Activated CD8-positive, alpha-beta T cell treated with anti-CD3 and anti-CD28 coated beads, Interleukin-2, amount 10 ng/mL, durations not matched to agents 7 days and 5 days (primary cell): ENCODE data around the gene CFAP157. TPM values are rescaled to one million over a fixed set of nuclear protein-coding genes. Genes with fewer than 3 reads are reported as not detected.

Experiments
- ATAC-seq: fragments of 150-1000 bp; cut with Tn5 transposase; one replicate; pipeline ENCODE4 v1.10.0; 2021; ENCODE audit warnings: moderate library complexity
- CTCF ChIA-PET: fragments of 350-600 bp; sonication (Branson Sonifier 250); formaldehyde crosslinking; loops from one replicate; lab custom pipeline; 2021; ENCODE audit warnings: antibody characterized with exemption; lab: Charles Lee
- POLR2A ChIA-PET: fragments of 350-600 bp; sonication (Branson Sonifier 250); formaldehyde crosslinking; loops from one replicate; lab custom pipeline; 2021; ENCODE audit warnings: antibody characterized with exemption; lab: Charles Lee
- DNase-seq: peaks from one replicate; pipeline ENCODE4 v3.0.0-alpha.2; 2020
- H3K27ac Mint-ChIP-seq: one replicate; pipeline ENCODE4 v1.8.0; 2021; ENCODE audit warnings: mild to moderate bottlenecking, mixed read lengths
- H3K27me3 Mint-ChIP-seq: one replicate; pipeline ENCODE4 v1.8.0; 2021; ENCODE audit warnings: low read depth, mixed read lengths
- H3K36me3 Mint-ChIP-seq: one replicate; pipeline ENCODE4 v1.8.0; 2021; ENCODE audit warnings: low read depth, mixed read lengths
- H3K4me1 Mint-ChIP-seq: one replicate; pipeline ENCODE4 v1.8.0; 2021; ENCODE audit warnings: low read depth, mixed read lengths
- H3K4me3 Mint-ChIP-seq: one replicate; pipeline ENCODE4 v1.8.0; 2021; ENCODE audit warnings: mild to moderate bottlenecking, mixed read lengths
- H3K9me3 Mint-ChIP-seq: one replicate; pipeline ENCODE4 v1.8.0; 2022; ENCODE audit warnings: mixed read lengths; ENCODE audit not compliant: insufficient read depth
- total RNA-seq, 2 experiments: library from RNA; stranded (reverse); gene quantifications; one replicate each; pipeline ENCODE4 v1.2.3, GENCODE V29; 2021

The CFAP157 gene
- total RNA-seq, 2 experiments from 2014 or later, result 0.16 TPM; not detected in 1

DNA sequence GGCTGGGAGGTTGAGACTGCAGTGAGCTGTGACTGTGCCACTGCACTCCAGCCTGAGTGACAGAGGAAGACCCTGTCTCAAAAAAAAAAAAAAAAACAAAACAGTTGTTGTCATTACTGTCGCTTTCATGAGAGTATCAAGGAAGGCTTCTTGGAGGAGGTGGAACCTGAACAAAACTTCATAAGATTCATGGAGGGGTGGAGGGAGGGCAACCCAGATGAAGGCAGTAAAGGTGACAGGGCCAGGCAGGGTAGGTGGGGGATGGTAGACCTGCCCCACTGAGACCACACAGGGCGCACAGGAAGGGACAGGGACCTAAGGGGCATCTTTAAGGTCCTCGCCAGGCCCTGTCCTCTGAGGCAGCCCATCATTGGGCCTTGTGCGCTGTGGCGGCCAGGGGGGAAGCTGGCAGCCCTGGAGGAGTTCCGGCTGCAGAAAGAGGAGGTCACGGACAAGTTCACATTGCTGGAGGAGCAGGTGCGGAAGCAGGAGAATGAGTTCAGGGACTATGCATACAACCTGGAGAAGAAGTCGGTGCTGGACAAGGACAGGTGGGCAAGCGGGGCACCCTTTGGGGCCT, 3.5 kb downstream of the CFAP157 start:
- peaks cover 3% of the 10 kb centered on the region for H3K36me3 Mint-ChIP-seq
- ChIA-PET CTCF (interaction anchor here (1.2 to 2.5 kb wide), 3 partner anchors 23 to 212 kb away, joined by 3 to 14 read pairs (median 3); partner anchors contain the start of gene TOR2A), POLR2A (no interaction called here)
- no peak overlapping the region for H3K27ac Mint-ChIP-seq
- peaks cover 2% of the 10 kb centered on the region for H3K27me3 Mint-ChIP-seq
- no peak overlapping the region for H3K4me3 Mint-ChIP-seq
- H3K4me1 Mint-ChIP-seq, result peaks cover 34% of the 10 kb centered on the region
- H3K9me3 Mint-ChIP-seq, result no peaks in the 10 kb centered on the region
- no peak for ATAC-seq
- DNase-seq, result no peak

DNA sequence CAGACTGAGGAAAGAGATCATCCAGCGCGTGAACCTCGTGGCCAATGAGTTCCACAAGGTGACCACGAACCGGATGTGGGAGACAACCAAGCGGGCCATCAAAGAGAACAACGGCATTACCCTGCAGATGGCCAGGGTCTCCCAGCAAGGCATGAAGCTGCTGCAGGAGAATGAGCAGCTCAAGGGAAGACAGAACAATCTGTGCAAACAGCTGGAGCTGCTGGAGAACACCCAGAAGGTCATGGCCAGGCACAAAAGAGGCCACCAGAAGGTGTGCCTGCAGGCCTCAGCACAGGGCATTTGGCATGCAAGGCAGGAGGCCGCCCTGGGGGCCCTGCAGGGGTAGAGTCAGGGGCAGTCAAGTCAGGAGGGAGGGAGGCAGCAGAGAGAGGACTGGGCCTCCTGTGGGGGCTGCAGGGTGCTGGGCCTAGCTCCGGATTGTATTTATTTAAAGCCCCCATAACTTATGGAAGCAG, 4.5 kb downstream of the CFAP157 start:
- no peak overlapping the region for H3K4me3 Mint-ChIP-seq
- H3K27ac Mint-ChIP-seq, result no peak overlapping the region
- ATAC-seq, result no peak
- peaks cover 5% of the 10 kb centered on the region for H3K36me3 Mint-ChIP-seq
- no peaks in the 10 kb centered on the region for H3K9me3 Mint-ChIP-seq
- H3K27me3 Mint-ChIP-seq, result peaks cover 2% of the 10 kb centered on the region
- POLR2A ChIA-PET, result interaction anchor here (0.9 kb wide), 1 partner anchor 126 kb away, joined by 3 read pairs; no protein-coding TSS in a partner anchor
- DNase-seq, result peak; percentile 49
- CTCF ChIA-PET, result interaction anchor here (0.6 to 2.5 kb wide), 3 partner anchors 23 to 158 kb away, joined by 3 to 14 read pairs (median 4); partner anchors contain the start of gene TOR2A
- peaks cover 42% of the 10 kb centered on the region for H3K4me1 Mint-ChIP-seq

DNA sequence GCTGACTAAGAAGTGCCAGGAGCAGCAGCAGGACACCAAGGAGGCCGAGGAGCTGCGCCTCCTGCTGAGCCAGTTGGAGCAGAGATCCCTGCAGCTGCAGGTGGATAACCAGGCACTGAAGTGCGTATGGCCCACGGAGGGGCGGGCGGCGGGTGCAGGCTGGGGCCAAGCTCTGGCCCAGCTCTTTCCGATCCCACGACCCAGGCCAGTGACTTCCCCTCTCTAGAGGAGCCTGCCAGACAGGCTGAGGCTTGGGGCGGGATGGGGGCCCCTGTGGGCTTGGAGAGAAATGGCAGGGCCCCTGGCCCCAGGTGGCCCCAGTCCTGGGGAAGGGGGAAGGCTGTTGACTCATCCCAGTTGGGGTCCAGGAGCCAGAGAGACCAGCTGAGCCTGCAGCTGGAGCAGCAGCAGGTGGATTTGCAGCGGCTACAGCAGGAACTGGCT, 5.1 kb downstream of the CFAP157 start:
- peaks cover 5% of the 10 kb centered on the region for H3K36me3 Mint-ChIP-seq
- ATAC-seq (no peak), DNase-seq (no peak)
- CTCF ChIA-PET, result interaction anchor here (1.0 to 2.5 kb wide), 2 partner anchors 22 to 121 kb away, joined by 4 to 14 read pairs; partner anchors contain the start of gene TOR2A
- H3K27me3 Mint-ChIP-seq, result peaks cover 2% of the 10 kb centered on the region
- POLR2A ChIA-PET, result interaction anchor here (0.9 kb wide), 1 partner anchor 127 kb away, joined by 3 read pairs; no protein-coding TSS in a partner anchor
- H3K4me3 Mint-ChIP-seq, result no peak overlapping the region
- no peak overlapping the region for H3K27ac Mint-ChIP-seq
- peaks cover 43% of the 10 kb centered on the region for H3K4me1 Mint-ChIP-seq
- H3K9me3 Mint-ChIP-seq, result no peaks in the 10 kb centered on the region

DNA sequence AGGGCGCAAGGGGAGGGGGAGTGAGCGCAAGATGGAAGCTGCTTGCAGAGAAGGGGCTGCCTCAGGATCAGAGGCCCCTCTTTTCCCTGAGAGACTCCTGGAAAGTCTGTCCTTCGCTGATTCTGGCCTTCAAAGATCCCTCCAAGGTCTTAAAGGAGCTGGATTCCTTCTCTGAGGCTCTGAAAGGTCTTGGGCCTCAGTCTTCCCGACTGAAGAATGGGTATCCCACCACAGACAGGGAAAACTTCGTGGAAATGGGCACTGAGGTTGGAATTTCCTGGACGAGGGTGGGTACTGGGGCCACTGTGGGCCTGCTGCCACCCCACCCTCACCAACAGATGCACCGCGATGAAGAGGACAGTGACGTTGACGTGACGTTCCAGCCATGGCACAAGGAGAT, 5.6 kb downstream of the CFAP157 start:
- peaks cover 2% of the 10 kb centered on the region for H3K27me3 Mint-ChIP-seq
- POLR2A ChIA-PET, result interaction anchor here (0.6 kb wide), 1 partner anchor 93 kb away, joined by 3 read pairs; no protein-coding TSS in a partner anchor
- no peak for DNase-seq
- ATAC-seq, result no peak
- no peak overlapping the region for H3K27ac Mint-ChIP-seq
- no peaks in the 10 kb centered on the region for H3K9me3 Mint-ChIP-seq
- H3K4me1 Mint-ChIP-seq, result peaks cover 39% of the 10 kb centered on the region
- H3K36me3 Mint-ChIP-seq, result peaks cover 5% of the 10 kb centered on the region
- H3K4me3 Mint-ChIP-seq, result no peak overlapping the region
- CTCF ChIA-PET, result interaction anchor here (2.5 kb wide), 1 partner anchor 22 kb away, joined by 14 read pairs; the partner anchor contains the start of gene TOR2A

DNA sequence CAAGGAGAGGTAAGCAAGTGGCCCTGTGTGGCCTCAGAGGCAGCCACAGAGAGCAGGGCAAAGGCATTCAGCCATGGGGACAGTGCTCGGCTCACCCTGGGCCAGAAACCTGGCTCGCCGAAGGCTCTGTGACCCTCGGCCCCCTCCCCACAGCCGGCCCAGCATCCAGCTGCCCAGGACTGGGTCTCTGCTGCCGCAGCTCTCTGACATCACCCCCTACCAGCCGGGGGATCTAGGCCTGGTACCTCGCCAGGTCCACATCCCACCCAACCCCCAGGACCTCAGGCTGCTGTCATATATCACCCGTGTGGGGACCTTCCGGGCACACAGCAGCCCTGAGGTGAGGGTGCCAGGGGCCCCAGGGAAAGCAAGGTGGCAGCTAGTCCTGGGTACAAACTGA, 6.1 kb downstream of the CFAP157 start:
- Mint-ChIP-seq H3K27me3 (peaks cover 2% of the 10 kb centered on the region), H3K36me3 (peaks cover 5% of the 10 kb centered on the region), H3K9me3 (no peaks in the 10 kb centered on the region), H3K4me3 (no peak overlapping the region), H3K27ac (no peak overlapping the region), H3K4me1 (peaks cover 34% of the 10 kb centered on the region)
- ChIA-PET POLR2A (interaction anchor here (0.6 kb wide), 1 partner anchor 93 kb away, joined by 3 read pairs; no protein-coding TSS in a partner anchor), CTCF (interaction anchor here (2.5 kb wide), 1 partner anchor 21 kb away, joined by 14 read pairs; the partner anchor contains the start of gene TOR2A)
- DNase-seq (no peak), ATAC-seq (no peak)

DNA sequence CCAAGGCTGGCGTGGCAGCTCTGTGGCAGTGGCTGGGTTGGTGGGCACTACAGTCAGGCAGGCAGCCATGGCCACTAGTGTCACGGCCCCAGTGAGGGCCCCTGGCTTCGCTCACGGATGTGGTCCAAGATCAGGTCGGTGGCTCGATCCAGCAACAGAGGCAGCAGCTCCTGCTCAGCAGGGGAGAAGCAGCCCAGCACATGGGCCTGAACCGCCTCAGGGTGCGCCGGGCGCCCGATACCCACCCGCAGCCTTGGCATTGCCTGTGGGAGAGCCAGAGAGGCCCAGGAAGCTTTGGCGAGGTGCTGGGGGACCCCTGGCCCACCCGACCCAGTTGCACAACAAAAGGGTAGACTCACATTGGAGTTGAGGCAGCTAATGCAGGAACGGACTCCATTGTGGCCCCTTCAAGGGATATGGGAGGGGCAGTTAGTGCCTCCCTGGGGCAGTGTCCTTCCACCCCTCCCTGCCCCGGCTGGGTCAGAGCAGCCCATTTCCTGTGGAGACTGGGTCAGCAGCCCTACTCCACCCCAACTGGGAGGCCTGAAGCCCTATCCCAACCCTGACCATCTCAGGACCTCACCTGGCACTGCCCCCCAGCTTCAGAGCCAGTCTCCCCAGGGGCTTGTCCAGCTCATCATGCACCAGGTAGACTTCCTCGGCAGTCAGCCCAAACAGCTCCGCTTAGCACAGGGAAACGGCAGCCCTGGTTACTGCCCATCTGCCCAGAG, 7.4 kb downstream of the CFAP157 start:
- Mint-ChIP-seq H3K27ac (peak overlapping the region; percentile 70), H3K4me3 (peak overlapping the region; percentile 72), H3K9me3 (no peaks in the 10 kb centered on the region), H3K36me3 (peaks cover 3% of the 10 kb centered on the region), H3K4me1 (peaks cover 35% of the 10 kb centered on the region), H3K27me3 (peaks cover 2% of the 10 kb centered on the region)
- CTCF ChIA-PET, result interaction anchor here (0.8 to 3.2 kb wide), 2 partner anchors 21 to 188 kb away, joined by 3 to 35 read pairs; partner anchors contain the start of gene TOR2A
- DNase-seq (no peak), ATAC-seq (no peak)
- POLR2A ChIA-PET, result interaction anchor here (1.5 to 2.3 kb wide), 2 partner anchors 9 to 21 kb away, joined by 3 to 8 read pairs; partner anchors contain the start of gene TOR2A

DNA sequence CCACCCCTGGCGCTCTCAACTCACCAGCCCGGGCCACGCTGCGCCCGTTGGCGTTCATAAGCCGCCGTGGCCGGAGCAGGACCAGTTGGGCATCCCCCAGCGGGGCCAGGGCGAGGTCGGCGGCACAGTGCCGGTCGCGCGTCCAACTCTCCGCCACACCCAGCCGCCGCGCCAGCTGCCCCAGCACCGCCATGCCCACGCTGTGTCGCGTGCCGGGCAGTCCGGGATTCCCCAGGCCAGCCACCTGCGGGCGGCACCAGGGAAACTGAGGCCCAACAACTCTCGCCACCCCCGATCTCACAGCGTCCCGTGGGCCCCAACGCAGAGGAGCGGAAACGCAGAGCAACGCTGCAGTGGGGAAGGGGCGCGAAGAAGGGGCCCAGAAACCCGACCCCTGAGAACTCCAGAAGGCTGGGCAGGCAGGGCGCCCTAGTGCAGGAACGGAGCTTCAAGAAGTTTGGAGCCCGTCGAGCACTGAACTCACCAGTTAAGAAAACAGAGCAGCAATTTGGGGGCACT, 8.2 kb downstream of the CFAP157 start:
- Mint-ChIP-seq H3K9me3 (no peaks in the 10 kb centered on the region), H3K27ac (peak overlapping the region; percentile 96), H3K4me3 (peak overlapping the region; percentile 99), H3K4me1 (peaks cover 43% of the 10 kb centered on the region), H3K36me3 (peaks cover 2% of the 10 kb centered on the region), H3K27me3 (peaks cover 2% of the 10 kb centered on the region)
- CTCF ChIA-PET, result interaction anchor here (0.8 to 3.2 kb wide), 4 partner anchors 20 to 413 kb away, joined by 4 to 35 read pairs (median 4); partner anchors contain the start of gene TOR2A
- no peak for DNase-seq
- peak; percentile 7 for ATAC-seq
- POLR2A ChIA-PET, result interaction anchor here (1.1 to 2.3 kb wide), 3 partner anchors 10 to 264 kb away, joined by 3 to 8 read pairs (median 4); partner anchors contain the start of genes LRSAM1, RPL12 and TOR2A

DNA sequence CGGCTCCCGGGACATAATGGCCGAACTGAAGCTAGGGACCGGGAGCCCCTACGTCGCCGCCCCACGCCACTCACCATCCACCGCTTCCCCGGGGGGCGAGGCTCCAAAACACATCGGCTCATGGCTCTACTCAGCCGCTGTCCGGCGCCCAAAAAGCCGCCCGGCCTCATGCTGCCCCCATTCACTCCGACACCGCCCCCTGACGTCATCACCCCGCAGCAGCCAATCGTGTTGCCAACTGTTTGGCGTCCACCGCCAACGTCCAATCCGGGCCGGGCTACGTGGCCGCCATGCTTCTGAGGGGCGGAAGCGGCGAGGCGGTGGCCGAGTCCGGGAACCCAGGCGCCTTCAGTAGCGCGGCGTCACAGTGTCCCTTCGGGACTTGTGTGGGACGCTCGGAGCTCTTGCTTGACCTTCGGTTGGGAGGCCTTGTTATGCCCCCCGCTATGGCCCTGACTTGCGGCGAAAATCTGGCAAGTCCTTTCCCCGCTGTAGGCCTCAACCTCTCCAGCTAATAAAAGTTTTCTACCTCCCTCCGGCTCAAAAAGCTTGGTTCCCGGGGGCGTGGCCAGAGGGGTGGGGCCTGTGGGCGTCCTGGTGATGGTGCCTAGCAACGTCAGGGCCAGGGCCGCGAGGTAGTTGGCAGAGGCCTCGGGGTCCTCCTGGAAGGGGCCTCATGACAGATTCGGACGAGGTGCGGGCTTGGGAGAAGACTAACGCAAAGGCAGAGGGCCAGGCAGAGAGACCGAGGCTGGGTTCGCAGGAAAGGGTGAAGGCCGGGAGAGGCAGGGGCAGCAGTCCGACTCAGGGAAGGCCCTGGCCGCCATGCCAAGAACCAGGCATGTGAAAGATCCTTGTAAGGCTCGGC, 8.9 kb downstream of the CFAP157 start, which contains the start of the genes PTRH1 and TTC16:
Gene PTRH1 (minus strand): TSS at position 194 of the 868 bp plus-strand sequence. CDS start 24 bp downstream, at position 170.
Gene TTC16 (plus strand): TSS at position 610 of the 868 bp plus-strand sequence. CDS start 67 bp downstream, at position 677.
- ATAC-seq (peak; percentile 95), DNase-seq (peak; percentile 98)
- Mint-ChIP-seq H3K4me3 (peak within 1 kb of the TSS; percentile 99), H3K27ac (peak within 1 kb of the TSS; percentile 96), H3K9me3 (no peaks in the 10 kb centered on the region), H3K36me3 (peaks cover 2% of the 10 kb centered on the region), H3K4me1 (peaks cover 42% of the 10 kb centered on the region), H3K27me3 (peaks cover 2% of the 10 kb centered on the region)
- POLR2A ChIA-PET, result interaction anchor here (1.1 to 2.3 kb wide), 3 partner anchors 11 to 264 kb away, joined by 3 to 8 read pairs (median 4); partner anchors contain the start of genes LRSAM1, RPL12 and TOR2A
- CTCF ChIA-PET, result interaction anchor here (0.8 to 3.2 kb wide), 4 partner anchors 19 to 413 kb away, joined by 4 to 35 read pairs (median 4); partner anchors contain the start of gene TOR2A

DNA sequence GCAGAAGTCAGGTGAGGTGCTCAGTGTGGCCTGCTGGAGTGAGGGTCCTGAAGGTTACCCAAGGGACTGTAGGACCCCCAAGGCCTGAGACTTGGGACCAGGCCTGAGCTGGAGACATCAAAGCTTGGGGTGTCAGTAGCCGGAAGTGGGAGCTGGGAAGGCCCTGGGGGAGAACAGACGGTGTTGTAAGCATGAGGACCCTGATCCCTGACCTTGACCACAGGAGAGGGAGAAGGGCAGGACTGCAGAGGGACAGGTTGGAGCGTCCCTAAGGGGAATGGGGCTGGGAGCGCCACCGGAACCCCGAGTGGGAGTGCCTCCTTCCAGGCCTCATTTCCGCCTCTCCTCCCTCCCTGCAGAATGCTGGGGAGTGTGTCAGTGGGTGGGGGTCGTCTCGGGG, 9.6 kb downstream of the CFAP157 start:
- no peak for DNase-seq
- POLR2A ChIA-PET, result interaction anchor here (0.7 to 2.3 kb wide), 3 partner anchors 12 to 265 kb away, joined by 3 to 8 read pairs (median 4); partner anchors contain the start of genes LRSAM1 and RPL12
- Mint-ChIP-seq H3K9me3 (no peaks in the 10 kb centered on the region), H3K4me1 (peaks cover 41% of the 10 kb centered on the region), H3K27ac (peak overlapping the region; percentile 96), H3K27me3 (peaks cover 2% of the 10 kb centered on the region), H3K4me3 (peak overlapping the region; percentile 99), H3K36me3 (peaks cover 2% of the 10 kb centered on the region)
- CTCF ChIA-PET, result interaction anchor here (1.6 to 3.2 kb wide), 2 partner anchors 18 to 412 kb away, joined by 5 to 35 read pairs; partner anchors contain the start of gene TOR2A
- ATAC-seq, result no peak

DNA sequence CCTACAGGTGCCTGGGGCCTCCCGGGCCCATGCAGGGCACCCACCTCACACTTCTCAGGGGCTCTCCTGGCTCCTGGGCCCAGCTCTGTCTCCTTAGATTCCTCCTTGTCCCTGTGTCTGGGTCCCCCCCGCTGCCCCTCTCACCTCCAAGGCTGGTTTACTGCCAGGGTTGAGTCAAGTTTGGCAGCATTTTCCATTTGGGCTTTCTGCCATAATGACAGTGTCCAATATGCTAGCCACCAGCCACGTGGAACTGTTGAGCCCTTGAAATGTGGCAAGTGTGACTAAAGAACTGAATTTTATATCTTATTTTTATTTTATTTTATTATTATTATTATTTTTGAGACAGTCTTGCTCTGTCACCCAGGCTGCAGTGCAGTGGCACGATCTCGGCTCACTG, 11.0 kb downstream of the CFAP157 start:
- peaks cover 39% of the 10 kb centered on the region for H3K4me1 Mint-ChIP-seq
- no peaks in the 10 kb centered on the region for H3K9me3 Mint-ChIP-seq
- H3K27me3 Mint-ChIP-seq, result peaks cover 2% of the 10 kb centered on the region
- CTCF ChIA-PET, result interaction anchor here (5.3 kb wide), 1 partner anchor 17 kb away, joined by 27 read pairs; the partner anchor contains the start of gene TOR2A
- POLR2A ChIA-PET, result no interaction called here
- H3K36me3 Mint-ChIP-seq, result peaks cover 2% of the 10 kb centered on the region
- no peak for ATAC-seq
- H3K4me3 Mint-ChIP-seq, result no peak overlapping the region
- DNase-seq, result no peak
- no peak overlapping the region for H3K27ac Mint-ChIP-seq
